Hepatocyte (in vitro differentiated cells): ENCODE measurements around the gene SH3PXD2A. TPM values are rescaled to one million over a fixed set of nuclear protein-coding genes. Genes with fewer than 3 reads are reported as not detected.
A peak's percentile ranks its signal among the peaks of the same experiment; 100 is the strongest.

ENCODE experiments used
- DNase-seq: peaks from one replicate; pipeline ENCODE4 v3.0.0-alpha.2; 2016; ENCODE audit warnings: low spot score
- H2AFZ ChIP-seq: fragments of 200-600 bp; sonication (generic); 2 replicates; pipeline ENCODE4 v1.6.0; 2016; ENCODE audit warnings: antibody characterized with exemption, mild to moderate bottlenecking
- H3K27ac ChIP-seq: fragments of 200-600 bp; sonication (generic); 2 replicates; pipeline ENCODE4 v1.5.1; 2016; ENCODE audit warnings: mild to moderate bottlenecking
- H3K27me3 ChIP-seq: fragments of 200-600 bp; sonication (generic); 2 replicates; pipeline ENCODE4 v1.6.1; 2016
- H3K36me3 ChIP-seq: fragments of 200-600 bp; sonication (generic); replicated peaks from 2 replicates; pipeline ENCODE4 v1.5.1; 2016; ENCODE audit warnings: low read depth; ENCODE audit not compliant: insufficient read depth
- H3K4me1 ChIP-seq: fragments of 200-600 bp; sonication (generic); 2 replicates; pipeline ENCODE4 v1.5.1; 2016; ENCODE audit warnings: mild to moderate bottlenecking, moderate library complexity; ENCODE audit not compliant: insufficient read depth
- H3K4me2 ChIP-seq: fragments of 200-600 bp; sonication (generic); 2 replicates; pipeline ENCODE4 v1.6.0; 2016
- H3K4me3 ChIP-seq: fragments of 200-600 bp; sonication (generic); 2 replicates; pipeline ENCODE4 v1.5.1; 2016; ENCODE audit warnings: mild to moderate bottlenecking
- H3K79me2 ChIP-seq: fragments of 200-600 bp; sonication (generic); 2 replicates; pipeline ENCODE4 v1.6.0; 2017; ENCODE audit warnings: mild to moderate bottlenecking
- H3K9me2 ChIP-seq: fragments of 200-600 bp; sonication (generic); replicated peaks from 2 replicates; pipeline ENCODE4 v1.6.0; 2017; ENCODE audit warnings: mild to moderate bottlenecking; ENCODE audit not compliant: insufficient read depth
- H3K9me3 ChIP-seq: fragments of 200-600 bp; sonication (generic); 2 replicates; pipeline ENCODE4 v1.5.1; 2016; ENCODE audit warnings: low read depth, mild to moderate bottlenecking
- H4K20me1 ChIP-seq: fragments of 200-600 bp; sonication (generic); 2 replicates; pipeline ENCODE4 v1.6.0; 2016; ENCODE audit warnings: mild to moderate bottlenecking; ENCODE audit not compliant: insufficient read depth, poor library complexity, severe bottlenecking
- EZH2 ChIP-seq: fragments of 200-600 bp; sonication (generic); IDR thresholded peaks from 2 replicates; pipeline ENCODE4 v1.6.1; 2016; ENCODE audit warnings: antibody characterized with exemption, mild to moderate bottlenecking, borderline replicate concordance
- EZH2phosphoT487 ChIP-seq: fragments of 200-600 bp; sonication (generic); IDR thresholded peaks from one replicate; pipeline ENCODE4 v1.6.1; 2018; ENCODE audit warnings: antibody characterized with exemption, mild to moderate bottlenecking, low read depth, moderate library complexity; ENCODE audit not compliant: unreplicated experiment, severe bottlenecking
- WGBS: methylation state at CpG from one replicate; pipeline ENCODE4 v1.1.6; 2016; ENCODE audit warnings: low lambda C conversion rate; ENCODE audit errors: missing lambda C conversion rate; 5-methylcytosine and 5-hydroxymethylcytosine counted together
- polyA plus RNA-seq: library from polyadenylated mRNA; unstranded; fragments of >200 nt; fragmentation: Nextera tagmentation; extraction: Ambion mirVana; gene quantifications from 2 replicates; pipeline ENCODE4 v1.2.1, GENCODE V29; 2016
- total RNA-seq: library from RNA; depleted of rRNA; stranded (reverse); fragments of >200 nt; gene quantifications from 2 replicates; pipeline ENCODE4 v1.2.3, GENCODE V29; 2014
- TF ChIP-seq, protein P1 (sequence below): fragments of 200-600 bp; sonication (generic); IDR thresholded peaks from 2 replicates; pipeline ENCODE4 v1.5.1; 2016; ENCODE audit warnings: antibody characterized with exemption, mild to moderate bottlenecking; ENCODE audit not compliant: poor library complexity

The SH3PXD2A gene
- total and polyA plus RNA-seq, 2 experiments from 2014 or later, result 8.4 to 13.6 TPM

DNA sequence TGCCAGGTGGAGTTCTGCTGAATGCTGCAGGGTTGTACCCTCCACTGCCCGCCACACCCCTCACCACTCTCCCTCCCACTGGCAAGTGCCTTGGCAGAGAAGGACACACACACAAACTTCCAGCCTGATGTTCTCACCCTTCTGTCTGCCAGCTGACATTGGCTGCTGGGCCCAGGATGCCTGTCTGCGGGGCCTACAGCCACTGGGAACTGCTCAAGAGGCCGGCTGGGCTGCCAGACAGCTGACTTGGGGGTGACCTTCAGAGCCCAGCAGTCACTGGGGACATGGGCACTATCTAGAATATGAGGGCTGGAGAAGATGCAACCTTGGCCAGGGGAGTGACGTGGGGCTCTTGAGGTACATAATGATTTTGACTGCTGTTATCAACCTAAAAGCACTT is 157.1 kb downstream of the SH3PXD2A start:
- no peaks in the 10 kb centered on the region for H3K79me2 ChIP-seq
- peaks cover 16% of the 10 kb centered on the region for H3K4me1 ChIP-seq
- 95% methylated on average over 4 of the region's 4 CpGs for WGBS
- H3K9me2 ChIP-seq, result no peaks in the 10 kb centered on the region
- H3K36me3 ChIP-seq, result no peaks in the 10 kb centered on the region
- no peak overlapping the region for H2AFZ ChIP-seq
- H3K27me3 ChIP-seq, result peaks cover 9% of the 10 kb centered on the region
- H3K9me3 ChIP-seq, result no peaks in the 10 kb centered on the region
- H3K27ac ChIP-seq, result no peak overlapping the region
- no peaks in the 10 kb centered on the region for H4K20me1 ChIP-seq
- no peak overlapping the region for H3K4me3 ChIP-seq
- no peak for DNase-seq
- no peak overlapping the region for H3K4me2 ChIP-seq
- no peak for TF ChIP-seq EZH2
- TF ChIP-seq EZH2phosphoT487, result no peak
- TF ChIP-seq, protein P1, sequence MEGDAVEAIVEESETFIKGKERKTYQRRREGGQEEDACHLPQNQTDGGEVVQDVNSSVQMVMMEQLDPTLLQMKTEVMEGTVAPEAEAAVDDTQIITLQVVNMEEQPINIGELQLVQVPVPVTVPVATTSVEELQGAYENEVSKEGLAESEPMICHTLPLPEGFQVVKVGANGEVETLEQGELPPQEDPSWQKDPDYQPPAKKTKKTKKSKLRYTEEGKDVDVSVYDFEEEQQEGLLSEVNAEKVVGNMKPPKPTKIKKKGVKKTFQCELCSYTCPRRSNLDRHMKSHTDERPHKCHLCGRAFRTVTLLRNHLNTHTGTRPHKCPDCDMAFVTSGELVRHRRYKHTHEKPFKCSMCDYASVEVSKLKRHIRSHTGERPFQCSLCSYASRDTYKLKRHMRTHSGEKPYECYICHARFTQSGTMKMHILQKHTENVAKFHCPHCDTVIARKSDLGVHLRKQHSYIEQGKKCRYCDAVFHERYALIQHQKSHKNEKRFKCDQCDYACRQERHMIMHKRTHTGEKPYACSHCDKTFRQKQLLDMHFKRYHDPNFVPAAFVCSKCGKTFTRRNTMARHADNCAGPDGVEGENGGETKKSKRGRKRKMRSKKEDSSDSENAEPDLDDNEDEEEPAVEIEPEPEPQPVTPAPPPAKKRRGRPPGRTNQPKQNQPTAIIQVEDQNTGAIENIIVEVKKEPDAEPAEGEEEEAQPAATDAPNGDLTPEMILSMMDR, result no peak

DNA sequence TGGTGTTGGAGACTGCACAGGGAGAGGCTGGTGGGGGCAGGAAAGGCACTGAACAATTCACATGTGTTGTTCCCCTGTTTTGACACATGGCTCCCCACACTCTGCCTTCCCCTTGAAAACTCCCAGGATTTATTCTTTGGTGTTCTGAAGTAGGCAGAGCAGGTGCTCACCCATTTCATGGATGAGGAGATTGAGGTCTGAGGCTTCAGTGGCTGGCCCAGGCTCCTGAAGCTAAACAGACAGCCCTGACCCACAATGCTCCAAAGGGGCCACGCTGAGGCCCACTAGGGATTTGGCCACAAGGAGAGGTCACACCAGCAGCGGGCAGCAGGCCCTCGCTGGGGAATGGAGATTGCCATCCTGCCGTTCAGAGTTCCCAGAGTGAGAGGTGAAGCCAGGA is 157.6 kb downstream of the SH3PXD2A start:
- H3K79me2 ChIP-seq, result no peaks in the 10 kb centered on the region
- no peak overlapping the region for H3K4me2 ChIP-seq
- WGBS, result 93% methylated on average over 4 of the region's 4 CpGs

DNA sequence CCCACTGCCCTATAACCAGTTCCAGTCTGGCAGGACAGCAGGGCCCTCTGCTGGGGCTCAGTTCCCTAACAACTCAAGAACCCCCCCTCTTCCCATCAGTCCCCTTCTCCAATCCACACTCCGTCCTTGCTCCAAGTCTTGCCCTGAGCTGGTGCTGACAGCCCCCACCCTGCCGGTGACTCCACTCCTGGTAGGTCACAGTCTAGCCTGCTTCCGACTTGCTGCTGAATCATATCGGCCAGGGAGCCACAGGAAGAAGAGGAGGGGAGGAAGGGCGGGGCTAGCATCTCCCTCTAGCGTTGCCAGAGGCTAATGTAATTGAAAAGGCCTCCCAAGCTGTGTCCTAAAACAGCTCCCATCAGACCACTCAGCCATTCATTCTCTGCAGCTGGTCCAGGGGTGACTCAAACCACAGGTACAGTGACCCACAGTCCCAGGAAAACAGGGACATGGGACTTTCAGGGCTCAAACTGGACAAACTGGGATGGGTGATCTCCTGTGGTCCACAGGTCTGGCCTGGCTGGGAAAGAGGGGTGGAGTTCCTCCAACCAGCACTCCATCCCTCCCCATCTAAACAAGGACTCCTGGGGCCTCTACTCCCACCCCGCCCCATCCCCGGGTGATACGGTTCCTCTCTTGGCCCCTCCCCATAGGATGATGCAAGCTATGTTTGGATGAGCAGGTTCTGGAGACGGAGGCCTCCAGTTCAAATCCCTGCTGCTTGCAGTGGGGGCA is 158.8 kb downstream of the SH3PXD2A start:
- no peaks in the 10 kb centered on the region for H3K9me3 ChIP-seq
- H4K20me1 ChIP-seq, result no peaks in the 10 kb centered on the region
- no peaks in the 10 kb centered on the region for H3K79me2 ChIP-seq
- TF ChIP-seq EZH2 (no peak), EZH2phosphoT487 (no peak)
- TF ChIP-seq, protein P1, result no peak
- H3K36me3 ChIP-seq, result no peaks in the 10 kb centered on the region
- no peak overlapping the region for H3K4me3 ChIP-seq
- peaks cover 29% of the 10 kb centered on the region for H3K4me1 ChIP-seq
- no peaks in the 10 kb centered on the region for H3K9me2 ChIP-seq
- H3K27ac ChIP-seq, result peak overlapping the region; percentile 23
- H2AFZ ChIP-seq, result no peak overlapping the region
- no peak overlapping the region for H3K4me2 ChIP-seq
- H3K27me3 ChIP-seq, result peaks cover 9% of the 10 kb centered on the region
- peak; percentile 63 for DNase-seq
- WGBS, result 52% methylated on average over 10 of the region's 10 CpGs

More for the DNA sequence above, 157.6 kb downstream of the SH3PXD2A start:
- H3K4me3 ChIP-seq, result no peak overlapping the region
- peaks cover 19% of the 10 kb centered on the region for H3K4me1 ChIP-seq
- no peaks in the 10 kb centered on the region for H3K9me2 ChIP-seq
- TF ChIP-seq, protein P1, result no peak
- no peak for TF ChIP-seq EZH2
- TF ChIP-seq EZH2phosphoT487, result no peak
- H2AFZ ChIP-seq, result no peak overlapping the region
- DNase-seq, result no peak
- H3K27me3 ChIP-seq, result peaks cover 9% of the 10 kb centered on the region
- H3K36me3 ChIP-seq, result no peaks in the 10 kb centered on the region
- H4K20me1 ChIP-seq, result no peaks in the 10 kb centered on the region
- H3K27ac ChIP-seq, result no peak overlapping the region
- H3K9me3 ChIP-seq, result no peaks in the 10 kb centered on the region
